ENCODE results near the gene KCNC3.

DNA sequence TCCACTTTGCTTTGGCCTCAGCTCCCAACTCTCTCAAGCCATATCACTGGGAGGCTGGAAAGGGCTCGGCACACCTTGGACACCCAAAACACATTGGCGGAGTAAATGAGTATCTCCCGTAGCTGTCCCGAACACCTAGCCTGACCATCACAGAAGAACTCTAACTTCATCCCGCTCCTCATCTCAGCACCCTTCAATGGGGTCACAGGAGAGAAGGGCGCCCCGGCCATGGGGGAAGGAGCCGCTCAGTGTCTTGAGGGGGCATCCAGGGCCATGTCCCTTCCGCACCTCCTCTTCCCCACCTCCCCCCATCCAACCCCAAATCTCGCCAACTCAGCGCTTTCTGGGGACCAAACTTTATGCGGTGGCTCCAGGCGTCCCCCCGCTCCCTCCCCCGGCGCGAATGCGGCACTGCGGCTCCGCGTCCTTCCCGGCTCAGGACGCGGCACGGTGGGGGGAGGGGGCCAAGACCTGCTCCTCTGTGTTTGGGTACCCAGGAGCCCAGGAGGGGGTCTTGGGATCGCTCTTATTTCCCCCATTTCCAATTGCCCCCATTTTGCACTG, 3.0 kb downstream of the KCNC3 start:
- no peak for TF ChIP-seq POLR2A (IDR thresholded peaks at IDR 0.05)
- TF ChIP-seq, protein P1, sequence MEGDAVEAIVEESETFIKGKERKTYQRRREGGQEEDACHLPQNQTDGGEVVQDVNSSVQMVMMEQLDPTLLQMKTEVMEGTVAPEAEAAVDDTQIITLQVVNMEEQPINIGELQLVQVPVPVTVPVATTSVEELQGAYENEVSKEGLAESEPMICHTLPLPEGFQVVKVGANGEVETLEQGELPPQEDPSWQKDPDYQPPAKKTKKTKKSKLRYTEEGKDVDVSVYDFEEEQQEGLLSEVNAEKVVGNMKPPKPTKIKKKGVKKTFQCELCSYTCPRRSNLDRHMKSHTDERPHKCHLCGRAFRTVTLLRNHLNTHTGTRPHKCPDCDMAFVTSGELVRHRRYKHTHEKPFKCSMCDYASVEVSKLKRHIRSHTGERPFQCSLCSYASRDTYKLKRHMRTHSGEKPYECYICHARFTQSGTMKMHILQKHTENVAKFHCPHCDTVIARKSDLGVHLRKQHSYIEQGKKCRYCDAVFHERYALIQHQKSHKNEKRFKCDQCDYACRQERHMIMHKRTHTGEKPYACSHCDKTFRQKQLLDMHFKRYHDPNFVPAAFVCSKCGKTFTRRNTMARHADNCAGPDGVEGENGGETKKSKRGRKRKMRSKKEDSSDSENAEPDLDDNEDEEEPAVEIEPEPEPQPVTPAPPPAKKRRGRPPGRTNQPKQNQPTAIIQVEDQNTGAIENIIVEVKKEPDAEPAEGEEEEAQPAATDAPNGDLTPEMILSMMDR (IDR thresholded peaks at IDR 0.05): no peak
- TF ChIP-seq POLR2AphosphoS5 (IDR thresholded peaks at IDR 0.05): no peak
